Measurements from ENCODE around the gene WDR36.

GRCh38 chr5:111099058-111099778 lies 7.1 kb downstream of the WDR36 start:
- TF ChIP-seq, protein P1, sequence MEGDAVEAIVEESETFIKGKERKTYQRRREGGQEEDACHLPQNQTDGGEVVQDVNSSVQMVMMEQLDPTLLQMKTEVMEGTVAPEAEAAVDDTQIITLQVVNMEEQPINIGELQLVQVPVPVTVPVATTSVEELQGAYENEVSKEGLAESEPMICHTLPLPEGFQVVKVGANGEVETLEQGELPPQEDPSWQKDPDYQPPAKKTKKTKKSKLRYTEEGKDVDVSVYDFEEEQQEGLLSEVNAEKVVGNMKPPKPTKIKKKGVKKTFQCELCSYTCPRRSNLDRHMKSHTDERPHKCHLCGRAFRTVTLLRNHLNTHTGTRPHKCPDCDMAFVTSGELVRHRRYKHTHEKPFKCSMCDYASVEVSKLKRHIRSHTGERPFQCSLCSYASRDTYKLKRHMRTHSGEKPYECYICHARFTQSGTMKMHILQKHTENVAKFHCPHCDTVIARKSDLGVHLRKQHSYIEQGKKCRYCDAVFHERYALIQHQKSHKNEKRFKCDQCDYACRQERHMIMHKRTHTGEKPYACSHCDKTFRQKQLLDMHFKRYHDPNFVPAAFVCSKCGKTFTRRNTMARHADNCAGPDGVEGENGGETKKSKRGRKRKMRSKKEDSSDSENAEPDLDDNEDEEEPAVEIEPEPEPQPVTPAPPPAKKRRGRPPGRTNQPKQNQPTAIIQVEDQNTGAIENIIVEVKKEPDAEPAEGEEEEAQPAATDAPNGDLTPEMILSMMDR (IDR thresholded peaks at IDR 0.05; ENCODE audit: insufficient read depth, low read length) = no peak
- TF ChIP-seq, protein P2, sequence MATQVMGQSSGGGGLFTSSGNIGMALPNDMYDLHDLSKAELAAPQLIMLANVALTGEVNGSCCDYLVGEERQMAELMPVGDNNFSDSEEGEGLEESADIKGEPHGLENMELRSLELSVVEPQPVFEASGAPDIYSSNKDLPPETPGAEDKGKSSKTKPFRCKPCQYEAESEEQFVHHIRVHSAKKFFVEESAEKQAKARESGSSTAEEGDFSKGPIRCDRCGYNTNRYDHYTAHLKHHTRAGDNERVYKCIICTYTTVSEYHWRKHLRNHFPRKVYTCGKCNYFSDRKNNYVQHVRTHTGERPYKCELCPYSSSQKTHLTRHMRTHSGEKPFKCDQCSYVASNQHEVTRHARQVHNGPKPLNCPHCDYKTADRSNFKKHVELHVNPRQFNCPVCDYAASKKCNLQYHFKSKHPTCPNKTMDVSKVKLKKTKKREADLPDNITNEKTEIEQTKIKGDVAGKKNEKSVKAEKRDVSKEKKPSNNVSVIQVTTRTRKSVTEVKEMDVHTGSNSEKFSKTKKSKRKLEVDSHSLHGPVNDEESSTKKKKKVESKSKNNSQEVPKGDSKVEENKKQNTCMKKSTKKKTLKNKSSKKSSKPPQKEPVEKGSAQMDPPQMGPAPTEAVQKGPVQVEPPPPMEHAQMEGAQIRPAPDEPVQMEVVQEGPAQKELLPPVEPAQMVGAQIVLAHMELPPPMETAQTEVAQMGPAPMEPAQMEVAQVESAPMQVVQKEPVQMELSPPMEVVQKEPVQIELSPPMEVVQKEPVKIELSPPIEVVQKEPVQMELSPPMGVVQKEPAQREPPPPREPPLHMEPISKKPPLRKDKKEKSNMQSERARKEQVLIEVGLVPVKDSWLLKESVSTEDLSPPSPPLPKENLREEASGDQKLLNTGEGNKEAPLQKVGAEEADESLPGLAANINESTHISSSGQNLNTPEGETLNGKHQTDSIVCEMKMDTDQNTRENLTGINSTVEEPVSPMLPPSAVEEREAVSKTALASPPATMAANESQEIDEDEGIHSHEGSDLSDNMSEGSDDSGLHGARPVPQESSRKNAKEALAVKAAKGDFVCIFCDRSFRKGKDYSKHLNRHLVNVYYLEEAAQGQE (IDR thresholded peaks at IDR 0.05; ENCODE audit: insufficient replicate concordance, low read depth) = no peak
- no peak for TF ChIP-seq GABPA (IDR thresholded peaks at IDR 0.05; ENCODE audit: low read depth)

Measured in HL-60 (cell line).